GM21526 (cell line): ENCODE results near the gene HELZ2.
"Not testable (repeated sequence)": the region's sequence is repeated elsewhere in the genome, so short reads cannot be mapped to it uniquely, and the experiment has no call there.

Experiments
- ATAC-seq: cut with Tn5 transposase; IDR thresholded peaks from one replicate; pipeline ENCODE4 v1.9.1; 2021; ENCODE audit warnings: moderate library complexity; ENCODE audit not compliant: unreplicated experiment, low FRiP score

The HELZ2 gene

GRCh38 chr20:63574156-63574828 is at the start of gene HELZ2:
Gene HELZ2 (minus strand): TSS chr20:63574239. CDS start chr20:63572385, 1,854 bp downstream.
- no peak for ATAC-seq

- ATAC-seq = no peak
These were observed 48.7 kb upstream of the HELZ2 start for GRCh38 chr20:63622732-63623131.

- ATAC-seq = no peak
These were observed 48.1 kb upstream of the HELZ2 start for GRCh38 chr20:63622096-63622495.

- no peak for ATAC-seq
These were observed 47.0 kb upstream of the HELZ2 start for GRCh38 chr20:63620991-63621390.

GRCh38 chr20:63619505-63619904 is 45.5 kb upstream of the HELZ2 start:
- no peak for ATAC-seq

GRCh38 chr20:63619086-63619485 is 45.0 kb upstream of the HELZ2 start:
- ATAC-seq = no peak

- ATAC-seq = no peak
These were observed 44.4 kb upstream of the HELZ2 start for GRCh38 chr20:63618291-63618980.

GRCh38 chr20:63617876-63618265 is 43.8 kb upstream of the HELZ2 start:
- ATAC-seq = no peak

GRCh38 chr20:63617092-63617875 is 43.2 kb upstream of the HELZ2 start:
- no peak for ATAC-seq

GRCh38 chr20:63613863-63614594 is 40.0 kb upstream of the HELZ2 start:
- ATAC-seq = not testable (repeated sequence)

- no peak for ATAC-seq
These were observed 38.4 kb upstream of the HELZ2 start for GRCh38 chr20:63612276-63612931.

GRCh38 chr20:63611646-63612045 is 37.6 kb upstream of the HELZ2 start:
- no peak for ATAC-seq

GRCh38 chr20:63610581-63611435 is 36.8 kb upstream of the HELZ2 start:
- ATAC-seq = no peak

GRCh38 chr20:63606686-63607085 is 32.6 kb upstream of the HELZ2 start:
- ATAC-seq = no peak

- ATAC-seq = no peak
These were observed 28.3 kb upstream of the HELZ2 start for GRCh38 chr20:63602321-63602720.

GRCh38 chr20:63601679-63602078 is 27.6 kb upstream of the HELZ2 start:
- ATAC-seq = not testable (repeated sequence)

- ATAC-seq = no peak
These were observed 25.5 kb upstream of the HELZ2 start for GRCh38 chr20:63599396-63600050.

- ATAC-seq = no peak
These were observed 24.7 kb upstream of the HELZ2 start for GRCh38 chr20:63598479-63599395.
